HCT116 (cell line): ENCODE measurements around the gene PPARGC1A. TPM values are rescaled to one million over a fixed set of nuclear protein-coding genes. Genes with fewer than 3 reads are reported as not detected.

Source experiments
- ATAC-seq: fragments of 200-7000 bp; cut with Tn5 transposase; 2 replicates; pipeline ENCODE4 v1.9.1; 2020; ENCODE audit warnings: mild to moderate bottlenecking, moderate library complexity
- BruUV-seq: library from RNA; stranded (reverse); fragments of 400-500 nt; replicated peaks from 2 replicates; lab custom pipeline; 2021; lab: Mats Ljungman, UMichigan
- CTCF ChIA-PET: fragments of 300-600 bp; sonication (Branson Sonifier 250); formaldehyde crosslinking; loops from one replicate; lab custom pipeline; 2021; ENCODE audit warnings: antibody characterized with exemption; lab: Charles Lee
- POLR2A ChIA-PET: fragments of 300-600, 350-600 bp; sonication (Branson Sonifier 250); formaldehyde crosslinking; loops from one replicate; lab custom pipeline; 2021; ENCODE audit warnings: antibody characterized with exemption; lab: Charles Lee
- RAD21 ChIA-PET, 2 experiments: fragments of 300-600 bp; sonication (Branson Sonifier 250); formaldehyde crosslinking; loops; one replicate each; lab custom pipeline; 2023; ENCODE audit warnings: low total read pairs in 2 of 2; ENCODE audit not compliant: uncharacterized antibody in 2 of 2, unreplicated experiment in 2 of 2, low non-redundant PET in 1 of 2; lab: Charles Lee
- DNase-seq: peaks from one replicate; pipeline ENCODE4 v3.0.0-alpha.2; 2010; ENCODE audit warnings: low read depth, low spot score
- H2AFZ ChIP-seq: fragments of 200-600 bp; shearing (Covaris generic), sonication (generic); 2 replicates; pipeline ENCODE4 v1.6.1; 2017; ENCODE audit warnings: low read depth, mixed run types, mixed read lengths, antibody characterized with exemption, low read length; ENCODE audit not compliant: poor library complexity, severe bottlenecking
- H3K27ac ChIP-seq: 2 replicates; pipeline ENCODE4 v1.5.1; 2012; ENCODE audit warnings: low read depth, low read length
- H3K27me3 ChIP-seq: fragments of 200-600 bp; sonication (generic); 2 replicates; pipeline ENCODE4 v1.6.1; 2016; ENCODE audit warnings: mixed run types, low read length, mixed read lengths; ENCODE audit not compliant: insufficient read depth
- H3K36me3 ChIP-seq, 2 experiments: fragments of 200-500 bp in 1 of 2; fragments of 200-600 bp in 1 of 2; sonication (Bioruptor generic) in 1 of 2; sonication (generic) in 1 of 2; 2 replicates each; pipeline versions ENCODE4 v1.5.1 to v1.6.1; 2014 to 2016; ENCODE audit warnings: low read length in 2 of 2, inconsistent platforms in 1 of 2, mixed read lengths in 1 of 2, mixed run types in 1 of 2; ENCODE audit not compliant: insufficient read depth in 2 of 2, control insufficient read depth in 1 of 2
- H3K4me1 ChIP-seq, 2 experiments: fragments of 200-600 bp in 1 of 2; sonication (generic) in 1 of 2; 2 replicates each; pipeline versions ENCODE4 v1.5.1 to v1.6.1; 2012 to 2017; ENCODE audit warnings: low read length in 2 of 2, inconsistent platforms in 1 of 2, mild to moderate bottlenecking in 1 of 2, mixed read lengths in 1 of 2, mixed run types in 1 of 2, moderate library complexity in 1 of 2; ENCODE audit not compliant: insufficient read depth in 2 of 2, control insufficient read depth in 1 of 2
- H3K4me2 ChIP-seq: fragments of 200-600 bp; sonication (generic); 2 replicates; pipeline ENCODE4 v1.6.1; 2017; ENCODE audit warnings: mixed run types, low read length, mixed read lengths
- H3K4me3 ChIP-seq, 2 experiments: fragments of 200-600 bp in 1 of 2; sonication (generic) in 1 of 2; replicated peaks in 1 of 2; 2 replicates each; pipeline ENCODE4 v1.5.1; 2011 to 2016; ENCODE audit warnings: low read length in 2 of 2, control low read depth in 1 of 2, low read depth in 1 of 2, mild to moderate bottlenecking in 1 of 2, mixed read lengths in 1 of 2, mixed run types in 1 of 2
- H3K79me2 ChIP-seq: fragments of 200-600 bp; sonication (generic); 2 replicates; pipeline ENCODE4 v1.6.1; 2017; ENCODE audit warnings: mild to moderate bottlenecking, mixed run types, low read length, moderate library complexity, mixed read lengths; ENCODE audit not compliant: insufficient read depth
- H3K9ac ChIP-seq: fragments of 200-600 bp; sonication (generic); 2 replicates; pipeline ENCODE4 v1.6.1; 2016; ENCODE audit warnings: low read length, mixed read lengths
- H3K9me2 ChIP-seq: fragments of 200-600 bp; sonication (generic), shearing (Covaris generic); 2 replicates; pipeline ENCODE4 v1.6.1; 2017; ENCODE audit warnings: mixed run types, mild to moderate bottlenecking, moderate library complexity; ENCODE audit not compliant: insufficient read depth
- H3K9me3 ChIP-seq, 2 experiments: fragments of 200-500 bp in 1 of 2; fragments of 200-600 bp in 1 of 2; sonication (Bioruptor generic) in 1 of 2; sonication (generic) in 1 of 2; 2 replicates each; pipeline ENCODE4 v1.6.1; 2014 to 2017; ENCODE audit warnings: low read length in 2 of 2, mixed read lengths in 2 of 2, inconsistent platforms in 1 of 2, low read depth in 1 of 2, mild to moderate bottlenecking in 1 of 2, mixed run types in 1 of 2, moderate library complexity in 1 of 2; ENCODE audit not compliant: control insufficient read depth in 1 of 2, insufficient read depth in 1 of 2
- H4K20me1 ChIP-seq: fragments of 200-600 bp; sonication (generic), shearing (Covaris generic); 2 replicates; pipeline ENCODE4 v1.6.1; 2017; ENCODE audit warnings: mixed run types, mild to moderate bottlenecking, moderate library complexity; ENCODE audit not compliant: insufficient read depth
- ATF3 ChIP-seq: IDR thresholded peaks from 2 replicates; pipeline ENCODE4 v1.6.1; 2012
- SIN3A ChIP-seq: IDR thresholded peaks from 2 replicates; pipeline ENCODE4 v1.6.1; 2012; ENCODE audit warnings: low read depth
- SP1 ChIP-seq: IDR thresholded peaks from 2 replicates; pipeline ENCODE4 v1.6.1; 2012; ENCODE audit warnings: low read depth
- TCF7L2 ChIP-seq: IDR thresholded peaks from 2 replicates; pipeline ENCODE4 v1.7.0; 2011; ENCODE audit warnings: borderline replicate concordance, inconsistent platforms; ENCODE audit not compliant: insufficient read depth, insufficient read length; ENCODE audit errors: extremely low read depth
- YY1 ChIP-seq: IDR thresholded peaks from 2 replicates; pipeline ENCODE4 v1.6.1; 2011; ENCODE audit warnings: low read length, low read depth, moderate library complexity, mild to moderate bottlenecking; ENCODE audit not compliant: insufficient replicate concordance; ENCODE audit errors: extremely low read depth
- ZBTB33 ChIP-seq: IDR thresholded peaks from 2 replicates; pipeline ENCODE4 v1.6.1; 2011; ENCODE audit warnings: mild to moderate bottlenecking, low read length, moderate library complexity; ENCODE audit not compliant: insufficient replicate concordance; ENCODE audit errors: extremely low read depth
- intact Hi-C: fragments of 100-400 bp; cut with micrococcal nuclease; formaldehyde crosslinking; loops from 2 replicates; pipeline ENCODE4 v1.10.0; 2022
- total RNA-seq: library from RNA; stranded (reverse); gene quantifications from one replicate; pipeline ENCODE4 v1.2.1, GENCODE V29; 2021; ENCODE audit not compliant: unreplicated experiment

Gene PPARGC1A
- total RNA-seq, 1 experiment from 2014 or later, result not detected

GRCh38 chr4:23916282-23916681, 26.4 kb upstream of the PPARGC1A start:
- ATAC-seq, result no peak
- intact Hi-C loops, result no loop called here
- H3K27me3 ChIP-seq, result no peaks in the 10 kb centered on the region
- H3K4me1 ChIP-seq, result no peaks in the 10 kb centered on the region
- ChIA-PET POLR2A (no interaction called here), RAD21 (no interaction called here)
- H3K79me2 ChIP-seq, result no peaks in the 10 kb centered on the region
- no TSS peak for BruUV-seq
- H3K9ac ChIP-seq, result no peak overlapping the region
- H3K4me3 ChIP-seq, result no peak overlapping the region
- TF ChIP-seq YY1, result no peak
- no peak for TF ChIP-seq ZBTB33
- TF ChIP-seq ATF3, result no peak
- no peak for TF ChIP-seq TCF7L2
- TF ChIP-seq SP1, result no peak
- TF ChIP-seq SIN3A, result no peak
- TF ChIP-seq, all 23 proteins: peak for 0
- no peaks in the 10 kb centered on the region for H4K20me1 ChIP-seq
- H3K36me3 ChIP-seq, result no peaks in the 10 kb centered on the region
- no peak overlapping the region for H3K4me2 ChIP-seq
- CTCF ChIA-PET, result no interaction called here
- H3K27ac ChIP-seq, result no peak overlapping the region
- no peaks in the 10 kb centered on the region for H3K9me2 ChIP-seq
- no peak overlapping the region for H2AFZ ChIP-seq
- DNase-seq, result no peak
- H3K9me3 ChIP-seq, result peaks cover 0 to 4% of the 10 kb centered on the region in 2 experiments; a peak in 3 of 4 replicates
